GM12878 (cell line): ENCODE data around the gene RAPGEF3. TPM values are rescaled to one million over a fixed set of nuclear protein-coding genes. Genes with fewer than 3 reads are reported as not detected.

ENCODE experiments used
- ELK1 ChIP-seq: IDR thresholded peaks from 2 replicates; pipeline ENCODE4 v1.6.1; 2012; ENCODE audit warnings: low read depth, low read length, improper control_type of control experiment
- ESRRA ChIP-seq: IDR thresholded peaks from 2 replicates; pipeline ENCODE4 v1.6.1; 2012; ENCODE audit warnings: mild to moderate bottlenecking, low read length, improper control_type of control experiment
- ETV6 ChIP-seq, 2 experiments: fragments of 450-650 bp in 1 of 2; IDR thresholded peaks in 1 of 2; conservative IDR thresholded peaks in 1 of 2; 2 replicates each; pipeline ENCODE4 v1.6.1; 2014; ENCODE audit warnings: antibody characterized with exemption in 1 of 2, borderline replicate concordance in 1 of 2, low read depth in 1 of 2, mild to moderate bottlenecking in 1 of 2, moderate library complexity in 1 of 2
- IKZF2 ChIP-seq, 2 experiments: fragments of 450-650 bp; IDR thresholded peaks; 2 replicates each; pipeline ENCODE4 v1.6.1; 2017; ENCODE audit warnings: mild to moderate bottlenecking in 2 of 2, moderate library complexity in 2 of 2
- KAT2A ChIP-seq: conservative IDR thresholded peaks from 2 replicates; pipeline ENCODE4 v1.6.1; 2011; ENCODE audit warnings: low read depth, low read length; ENCODE audit not compliant: control insufficient read depth
- MEF2B ChIP-seq: fragments of 450-650 bp; IDR thresholded peaks from 2 replicates; pipeline ENCODE4 v1.6.1; 2018; ENCODE audit warnings: mild to moderate bottlenecking, moderate library complexity; ENCODE audit not compliant: partially characterized antibody, poor library complexity, severe bottlenecking
- NFYB ChIP-seq: IDR thresholded peaks from 2 replicates; pipeline ENCODE4 v1.6.1; 2011; ENCODE audit warnings: low read depth, mild to moderate bottlenecking, low read length, improper control_type of control experiment, moderate library complexity; ENCODE audit not compliant: insufficient read depth
- NR2C1 ChIP-seq: fragments of 450-650 bp; IDR thresholded peaks from 2 replicates; pipeline ENCODE4 v1.6.1; 2017; ENCODE audit warnings: antibody characterized with exemption, mild to moderate bottlenecking, moderate library complexity
- NR2F1 ChIP-seq: fragments of 450-650 bp; conservative IDR thresholded peaks from 2 replicates; pipeline ENCODE4 v1.6.1; 2017; ENCODE audit warnings: mild to moderate bottlenecking
- PBX3 ChIP-seq: IDR thresholded peaks from 2 replicates; pipeline ENCODE4 v1.6.1; 2011; ENCODE audit warnings: mild to moderate bottlenecking, low read depth, low read length, moderate library complexity; ENCODE audit not compliant: insufficient replicate concordance
- PML ChIP-seq: IDR thresholded peaks from 2 replicates; pipeline ENCODE4 v1.6.1; 2012; ENCODE audit warnings: low read length, inconsistent platforms
- POLR2AphosphoS5 ChIP-seq: IDR thresholded peaks from 2 replicates; pipeline ENCODE4 v1.6.1; 2011; ENCODE audit warnings: mild to moderate bottlenecking, low read length, inconsistent platforms
- SKIL ChIP-seq: fragments of 450-650 bp; IDR thresholded peaks from 2 replicates; pipeline ENCODE4 v1.6.1; 2017; ENCODE audit warnings: mild to moderate bottlenecking, low read depth, inconsistent platforms; ENCODE audit not compliant: poor library complexity, severe bottlenecking
- SMARCA5 ChIP-seq: fragments of 450-650 bp; IDR thresholded peaks from 2 replicates; pipeline ENCODE4 v1.6.1; 2017; ENCODE audit warnings: mild to moderate bottlenecking
- SUPT20H ChIP-seq: IDR thresholded peaks from 2 replicates; pipeline ENCODE4 v1.6.1; 2011; ENCODE audit warnings: low read depth, mild to moderate bottlenecking, low read length, moderate library complexity, borderline replicate concordance; ENCODE audit not compliant: control insufficient read depth
- TCF3 ChIP-seq: IDR thresholded peaks from 2 replicates; pipeline ENCODE4 v1.6.1; 2012; ENCODE audit warnings: low read depth, mild to moderate bottlenecking, low read length, borderline replicate concordance; ENCODE audit not compliant: insufficient read depth
- polyA plus RNA-seq, 11 experiments: library from polyadenylated mRNA; depleted of rRNA in 4 of 11; unstranded in 6 of 11; stranded (reverse) in 5 of 11; fragments of >200 nt; fragmentation: Nextera tagmentation in 4 of 11; fragmentation: Illumina TruSeq in 1 of 11; extraction: Ambion mirVana in 4 of 11; extraction: Trizol in 1 of 11; gene quantifications; 1 replicate in 1 of 11; 2 replicates in 10 of 11; pipeline versions ENCODE4 v1.2.1 to v1.2.3, GENCODE V29; 2011 to 2016; ENCODE audit warnings: inconsistent platforms in 2 of 11, missing spikeins in 2 of 11, low read depth in 1 of 11
- total RNA-seq, 4 experiments: library from RNA; depleted of rRNA in 3 of 4; stranded (reverse); fragments of >200 nt in 3 of 4; fragmentation: Illumina TruSeq in 1 of 4; extraction: Trizol in 1 of 4; gene quantifications; 2 replicates each; pipeline versions ENCODE4 v1.2.1 to v1.2.3, GENCODE V29; 2013 to 2021
- TF ChIP-seq, protein P1 (sequence below): fragments of 450-650 bp; IDR thresholded peaks from 2 replicates; pipeline ENCODE4 v1.6.1; 2016; ENCODE audit warnings: mild to moderate bottlenecking
- TF ChIP-seq, protein P2 (sequence below): fragments of 450-650 bp; conservative IDR thresholded peaks from 2 replicates; pipeline ENCODE4 v1.6.1; 2017; ENCODE audit warnings: mild to moderate bottlenecking, moderate library complexity
- TF ChIP-seq, protein P3 (sequence below): fragments of 450-650 bp; IDR thresholded peaks from 2 replicates; pipeline ENCODE4 v1.6.1; 2017; ENCODE audit warnings: borderline replicate concordance

The RAPGEF3 gene
- total and polyA plus RNA-seq, 10 of the 15 experiments (the other 5 are each of a cell fraction or from before 2014, with no cell fraction given) = 0.02 to 0.92 (median 0.31) TPM; not detected in 2

DNA sequence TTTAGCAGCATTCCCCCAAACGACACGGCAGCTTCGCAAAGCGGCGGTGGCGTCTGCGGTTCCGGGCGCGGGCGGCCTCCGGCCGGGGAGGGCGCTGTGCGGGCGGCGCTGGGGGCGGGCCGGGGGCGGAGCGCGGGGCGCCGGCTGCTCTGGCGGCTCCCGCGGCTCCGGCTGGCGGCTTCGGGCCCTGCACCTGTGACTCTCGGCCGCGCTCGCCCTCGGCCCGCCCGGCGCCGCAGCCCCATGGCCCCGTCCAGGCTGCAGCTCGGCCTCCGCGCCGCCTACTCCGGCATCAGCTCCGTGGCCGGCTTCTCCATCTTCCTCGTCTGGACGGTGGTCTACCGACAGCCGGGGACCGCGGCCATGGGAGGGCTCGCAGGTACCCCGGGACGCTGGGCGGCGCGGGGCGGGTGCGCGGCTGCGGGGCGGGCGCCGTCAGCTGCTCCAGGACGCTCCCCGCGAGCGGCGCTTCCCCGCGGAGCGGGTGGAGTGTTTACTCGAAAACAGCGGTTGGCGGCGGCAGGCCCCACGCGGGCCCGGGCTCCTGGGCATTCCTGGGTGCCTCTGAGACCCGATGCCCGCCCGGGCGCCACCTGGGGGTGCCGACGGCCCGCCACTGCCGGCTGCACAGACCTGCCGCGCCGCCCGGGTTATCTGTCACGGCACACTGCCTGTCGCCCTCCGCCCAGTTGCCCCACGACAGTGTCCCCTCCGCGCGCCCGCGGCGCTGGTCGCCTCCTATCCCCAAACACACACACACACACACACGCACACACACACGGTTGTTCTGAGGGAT lies 14.6 kb upstream of the RAPGEF3 start, which contains the start of gene SLC48A1 (continued):
- no peak for TF ChIP-seq PBX3
- TF ChIP-seq ESRRA = no peak
- TF ChIP-seq, protein P1, sequence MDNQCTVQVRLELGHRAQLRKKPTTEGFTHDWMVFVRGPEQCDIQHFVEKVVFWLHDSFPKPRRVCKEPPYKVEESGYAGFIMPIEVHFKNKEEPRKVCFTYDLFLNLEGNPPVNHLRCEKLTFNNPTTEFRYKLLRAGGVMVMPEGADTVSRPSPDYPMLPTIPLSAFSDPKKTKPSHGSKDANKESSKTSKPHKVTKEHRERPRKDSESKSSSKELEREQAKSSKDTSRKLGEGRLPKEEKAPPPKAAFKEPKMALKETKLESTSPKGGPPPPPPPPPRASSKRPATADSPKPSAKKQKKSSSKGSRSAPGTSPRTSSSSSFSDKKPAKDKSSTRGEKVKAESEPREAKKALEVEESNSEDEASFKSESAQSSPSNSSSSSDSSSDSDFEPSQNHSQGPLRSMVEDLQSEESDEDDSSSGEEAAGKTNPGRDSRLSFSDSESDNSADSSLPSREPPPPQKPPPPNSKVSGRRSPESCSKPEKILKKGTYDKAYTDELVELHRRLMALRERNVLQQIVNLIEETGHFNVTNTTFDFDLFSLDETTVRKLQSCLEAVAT = no peak
- TF ChIP-seq KAT2A = no peak
- TF ChIP-seq, protein P2, sequence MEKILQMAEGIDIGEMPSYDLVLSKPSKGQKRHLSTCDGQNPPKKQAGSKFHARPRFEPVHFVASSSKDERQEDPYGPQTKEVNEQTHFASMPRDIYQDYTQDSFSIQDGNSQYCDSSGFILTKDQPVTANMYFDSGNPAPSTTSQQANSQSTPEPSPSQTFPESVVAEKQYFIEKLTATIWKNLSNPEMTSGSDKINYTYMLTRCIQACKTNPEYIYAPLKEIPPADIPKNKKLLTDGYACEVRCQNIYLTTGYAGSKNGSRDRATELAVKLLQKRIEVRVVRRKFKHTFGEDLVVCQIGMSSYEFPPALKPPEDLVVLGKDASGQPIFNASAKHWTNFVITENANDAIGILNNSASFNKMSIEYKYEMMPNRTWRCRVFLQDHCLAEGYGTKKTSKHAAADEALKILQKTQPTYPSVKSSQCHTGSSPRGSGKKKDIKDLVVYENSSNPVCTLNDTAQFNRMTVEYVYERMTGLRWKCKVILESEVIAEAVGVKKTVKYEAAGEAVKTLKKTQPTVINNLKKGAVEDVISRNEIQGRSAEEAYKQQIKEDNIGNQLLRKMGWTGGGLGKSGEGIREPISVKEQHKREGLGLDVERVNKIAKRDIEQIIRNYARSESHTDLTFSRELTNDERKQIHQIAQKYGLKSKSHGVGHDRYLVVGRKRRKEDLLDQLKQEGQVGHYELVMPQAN = peak; percentile 66
- TF ChIP-seq SMARCA5 = no peak
- TF ChIP-seq NR2F1 = peak; percentile 35; the same call in 1 of the 2 replicates
- no peak for TF ChIP-seq SKIL
- no peak for TF ChIP-seq ETV6 (conservative IDR thresholded peaks at IDR 0.05 in 1 of 2, IDR thresholded peaks at IDR 0.05 in 1 of 2; ENCODE audit: borderline replicate concordance in 1 of 2, low read depth in 1 of 2)
- TF ChIP-seq TCF3 = 0 out of 2 replicates have a peak, but pooled peaks have one; percentile 74
- no peak for TF ChIP-seq ELK1
- TF ChIP-seq SUPT20H = no peak
- no peak for TF ChIP-seq NR2C1
- TF ChIP-seq PML = no peak
- no peak for TF ChIP-seq POLR2AphosphoS5
- TF ChIP-seq, protein P3, sequence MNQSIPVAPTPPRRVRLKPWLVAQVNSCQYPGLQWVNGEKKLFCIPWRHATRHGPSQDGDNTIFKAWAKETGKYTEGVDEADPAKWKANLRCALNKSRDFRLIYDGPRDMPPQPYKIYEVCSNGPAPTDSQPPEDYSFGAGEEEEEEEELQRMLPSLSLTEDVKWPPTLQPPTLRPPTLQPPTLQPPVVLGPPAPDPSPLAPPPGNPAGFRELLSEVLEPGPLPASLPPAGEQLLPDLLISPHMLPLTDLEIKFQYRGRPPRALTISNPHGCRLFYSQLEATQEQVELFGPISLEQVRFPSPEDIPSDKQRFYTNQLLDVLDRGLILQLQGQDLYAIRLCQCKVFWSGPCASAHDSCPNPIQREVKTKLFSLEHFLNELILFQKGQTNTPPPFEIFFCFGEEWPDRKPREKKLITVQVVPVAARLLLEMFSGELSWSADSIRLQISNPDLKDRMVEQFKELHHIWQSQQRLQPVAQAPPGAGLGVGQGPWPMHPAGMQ = no peak
- TF ChIP-seq MEF2B = no peak
- TF ChIP-seq IKZF2 (IDR thresholded peaks at IDR 0.05) = peak in 1 of 2 experiments; percentile 35; a peak in 1 of 4 replicates
- TF ChIP-seq NFYB = no peak
